HG02885 (cell line): ENCODE results near the gene MKI67.

Experiments
- ATAC-seq: cut with Tn5 transposase; IDR thresholded peaks from one replicate; pipeline ENCODE4 v1.9.1; 2021; ENCODE audit warnings: mild to moderate bottlenecking; ENCODE audit not compliant: unreplicated experiment, poor library complexity

Gene MKI67

DNA sequence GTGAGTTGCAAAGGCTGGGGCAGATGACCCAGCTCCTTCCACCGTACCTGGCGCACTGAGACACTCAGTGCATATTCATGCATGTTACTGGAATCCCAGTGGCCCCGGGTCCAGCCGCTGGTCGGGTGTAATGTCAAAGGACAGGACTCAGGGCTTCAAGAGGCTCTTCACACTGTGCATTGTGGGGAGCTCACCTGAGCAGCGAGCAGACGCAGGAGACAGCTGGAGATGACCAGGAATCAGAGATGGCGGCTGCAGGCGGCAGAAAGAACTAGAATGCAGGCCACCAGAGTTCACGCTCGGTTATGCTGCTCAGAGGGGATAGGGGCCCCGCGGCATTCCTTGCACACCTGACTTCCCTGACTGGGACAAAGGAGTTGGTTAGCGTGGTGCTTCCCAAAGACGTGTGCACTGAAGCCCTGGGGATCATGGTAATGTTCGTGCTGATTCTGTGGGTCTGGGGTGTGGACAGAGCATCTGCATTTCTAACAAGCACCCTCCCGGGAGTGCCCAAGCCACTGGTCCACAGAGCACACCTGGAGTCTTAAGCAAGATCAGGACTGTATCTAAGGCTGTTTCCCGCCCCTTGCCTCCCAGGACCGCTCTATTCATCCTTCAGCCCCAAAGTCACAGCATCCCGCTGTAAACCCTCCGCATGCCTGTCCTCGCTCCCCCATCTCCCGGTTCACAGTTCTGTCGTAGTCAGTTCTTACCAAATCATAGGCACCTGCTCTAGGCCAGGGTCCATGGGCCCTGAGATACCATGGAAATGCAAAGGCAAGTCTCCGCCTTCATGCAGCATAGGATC, 71.0 kb downstream of the MKI67 start:
- no peak for ATAC-seq

DNA sequence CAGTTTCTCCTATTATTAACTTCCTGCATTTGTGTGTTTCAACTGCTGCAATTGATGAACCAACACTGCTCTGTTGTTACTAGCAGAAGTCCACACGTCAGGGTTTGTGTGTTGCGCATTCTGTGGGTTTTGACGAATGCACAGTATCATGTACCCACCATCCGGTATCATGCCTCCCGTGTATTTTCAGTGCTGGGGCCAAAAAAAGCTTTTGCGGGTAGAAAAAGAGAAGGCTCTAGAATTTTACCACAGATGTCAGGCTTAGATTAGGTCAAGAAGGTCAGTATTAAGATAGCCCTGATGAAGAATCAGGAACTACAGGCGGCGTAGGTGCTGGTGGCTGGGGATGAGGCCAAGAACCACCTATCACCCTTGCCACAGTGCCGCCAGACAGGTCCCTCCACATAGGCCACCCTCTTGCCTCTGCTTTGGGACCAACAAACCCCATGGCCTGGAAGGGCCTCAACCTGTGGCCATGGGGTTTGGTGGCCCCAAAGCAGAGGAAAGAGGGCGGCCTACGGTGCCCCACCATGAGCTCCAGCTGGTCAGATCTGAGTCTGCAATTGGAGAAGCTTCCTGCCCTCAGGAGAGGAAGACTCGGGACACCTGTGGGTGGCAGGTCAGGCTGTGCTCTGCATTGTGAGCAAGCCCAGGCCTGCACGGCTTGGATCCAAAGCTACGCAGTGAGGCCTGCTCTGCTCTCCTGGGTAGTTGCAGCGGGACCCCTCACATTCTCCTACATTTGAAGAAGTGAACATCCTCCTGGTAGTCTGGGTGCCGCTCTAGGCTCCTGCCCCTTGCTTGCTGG, 71.9 kb downstream of the MKI67 start:
- no peak for ATAC-seq

DNA sequence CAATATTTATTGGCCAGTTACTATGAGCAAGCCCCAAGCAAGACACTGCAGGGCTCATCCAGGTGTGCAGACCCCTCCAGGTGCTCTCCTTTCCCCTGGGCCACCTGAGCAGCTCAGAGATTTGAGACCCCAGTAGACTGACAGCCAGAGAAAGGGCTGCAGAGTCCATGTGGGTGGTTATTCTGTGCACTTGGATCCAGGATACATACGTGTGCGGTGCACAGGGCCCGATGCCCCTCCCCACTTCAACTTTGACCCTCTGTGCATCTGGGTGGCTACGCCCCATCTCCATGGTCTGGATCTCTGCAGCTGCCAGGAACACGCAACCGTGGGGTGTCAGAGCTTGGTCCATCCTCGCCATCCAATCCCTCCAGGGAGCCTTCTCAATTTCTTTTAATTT, 72.9 kb downstream of the MKI67 start:
- ATAC-seq: no peak

DNA sequence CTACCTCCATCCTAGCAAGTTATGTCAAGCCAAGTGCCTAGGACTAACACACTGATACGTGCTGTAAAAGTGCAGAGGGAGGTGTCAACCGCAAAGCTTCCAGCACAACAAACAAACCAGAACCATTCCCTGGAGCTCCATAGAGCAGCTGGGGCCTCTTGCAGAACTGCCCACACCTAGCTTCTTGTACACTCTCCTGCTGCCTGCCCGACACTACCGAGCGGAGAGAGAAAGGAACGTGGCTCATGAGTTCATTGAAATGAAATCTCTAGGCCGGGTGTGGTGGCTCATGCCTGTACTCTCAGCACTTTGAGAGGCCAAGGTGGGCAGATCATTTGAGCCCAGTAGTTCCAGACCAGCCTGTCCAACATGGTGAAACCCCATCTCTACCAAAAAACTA, 73.5 kb downstream of the MKI67 start:
- no peak for ATAC-seq

DNA sequence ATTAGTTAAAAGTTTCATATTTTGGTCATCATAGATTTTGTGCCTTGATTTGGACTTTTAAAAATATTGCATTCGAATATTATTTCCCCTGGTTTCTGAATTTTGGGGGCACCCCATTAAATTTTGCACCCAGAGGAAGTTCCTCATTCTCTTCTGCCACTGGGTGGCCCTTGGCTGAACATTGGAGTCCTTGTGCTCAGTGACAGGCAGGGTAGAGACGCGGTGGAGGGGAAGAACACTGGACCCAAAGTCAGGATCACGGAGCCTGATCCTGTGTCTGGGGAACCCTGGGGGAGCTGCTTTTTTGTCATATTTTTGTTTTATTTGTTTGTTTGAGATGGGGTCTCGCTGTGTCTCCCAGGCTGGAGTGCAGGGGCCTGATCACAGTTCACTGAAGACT, 74.7 kb downstream of the MKI67 start:
- no peak for ATAC-seq

DNA sequence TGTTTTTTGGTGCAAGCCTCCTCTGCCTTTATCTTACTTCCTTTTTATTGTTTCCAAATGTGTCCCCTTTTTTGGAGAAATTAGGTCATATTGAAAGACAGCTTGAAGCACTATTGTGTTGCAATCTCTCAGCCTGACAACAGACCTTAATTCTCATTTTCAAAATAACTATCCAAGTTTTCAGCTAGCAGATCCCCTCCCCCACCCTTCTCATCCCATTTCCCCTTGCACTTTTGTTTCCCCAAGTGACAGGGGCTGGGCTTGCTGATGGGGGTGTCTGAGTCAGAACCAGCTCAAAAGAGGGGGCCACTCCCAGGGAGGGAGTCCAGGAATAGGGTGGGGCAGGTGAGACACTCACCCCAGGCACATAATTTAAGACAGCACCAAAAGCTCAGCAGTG, 75.3 kb downstream of the MKI67 start:
- ATAC-seq: no peak

DNA sequence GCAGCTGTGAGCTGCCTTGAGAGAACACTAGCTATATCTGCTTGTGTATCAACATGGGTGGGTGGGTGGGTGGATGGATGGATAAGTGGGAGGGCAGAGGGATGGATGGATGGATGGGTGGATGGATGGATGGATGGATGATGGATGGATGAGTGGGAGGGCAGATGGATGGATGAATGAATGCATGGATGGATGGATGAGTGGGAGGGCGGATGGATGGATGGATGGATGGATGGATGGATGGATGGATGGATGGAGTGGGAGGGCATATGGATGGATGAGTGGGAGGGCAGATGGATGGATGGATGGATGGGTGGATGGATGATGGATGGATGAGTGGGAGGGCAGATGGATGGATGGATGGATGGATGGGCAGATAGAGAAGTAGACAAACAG, 76.1 kb downstream of the MKI67 start:
- ATAC-seq: no peak

DNA sequence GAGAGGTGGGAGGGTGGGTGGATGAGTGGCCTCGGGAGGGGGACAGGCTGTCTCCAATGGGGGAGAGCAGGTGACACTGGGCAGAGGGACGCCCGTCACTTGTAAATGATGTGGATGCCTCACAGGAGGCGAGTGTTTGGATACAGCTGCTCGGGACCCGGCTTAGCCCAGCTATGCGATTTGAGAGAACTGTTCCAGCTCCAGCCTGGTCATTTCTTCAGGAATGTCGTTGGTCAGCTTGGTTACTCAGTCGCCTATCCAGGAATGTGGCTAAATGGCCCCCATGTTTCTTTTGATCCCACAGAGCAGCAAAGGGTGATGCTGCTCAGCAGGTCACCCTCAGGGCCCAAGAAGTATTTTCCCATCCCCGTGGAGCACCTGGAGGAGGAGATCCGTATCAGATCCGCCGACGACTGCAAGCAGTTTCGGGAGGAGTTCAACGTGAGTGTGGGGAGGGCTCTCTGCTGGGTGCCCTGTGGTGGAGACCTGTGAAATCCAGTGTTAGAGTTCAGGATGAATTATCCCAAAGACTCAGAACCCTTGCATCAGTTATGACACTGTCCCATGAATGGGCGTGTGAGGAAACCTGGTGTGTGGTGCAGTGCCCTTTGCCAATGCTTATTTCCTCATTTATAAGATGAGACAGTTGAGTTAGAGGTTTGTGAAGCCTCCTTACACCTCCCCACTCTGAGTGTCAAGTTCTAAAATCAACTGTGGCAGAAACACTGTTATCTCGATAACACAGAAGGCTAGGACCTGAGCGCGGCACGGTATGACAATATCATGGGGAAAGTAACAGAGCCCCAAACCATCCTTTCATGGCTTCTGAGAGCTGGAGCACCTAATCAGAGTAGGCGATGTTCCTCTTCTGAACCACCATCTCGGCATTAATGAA, 76.8 kb downstream of the MKI67 start:
- no peak for ATAC-seq

DNA sequence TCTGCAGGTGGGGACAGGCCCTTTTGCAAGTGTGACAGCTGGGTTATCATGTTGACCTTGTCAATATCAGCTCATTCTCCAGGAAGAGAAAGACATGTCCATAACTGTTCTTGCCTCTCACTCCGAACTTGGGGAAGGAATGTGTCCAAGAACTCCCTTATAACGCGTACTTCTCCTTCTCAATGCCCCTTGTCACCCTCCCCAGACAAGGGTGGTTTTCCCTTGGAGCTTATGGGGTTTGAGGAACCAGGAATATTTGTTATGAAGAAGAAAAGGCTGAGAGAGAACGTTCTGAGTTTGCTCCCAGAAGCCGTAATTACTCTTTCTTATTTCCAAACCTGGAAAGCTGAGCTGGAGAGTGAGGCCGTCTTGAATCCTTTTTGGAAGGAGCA, 77.4 kb downstream of the MKI67 start:
- ATAC-seq: no peak

DNA sequence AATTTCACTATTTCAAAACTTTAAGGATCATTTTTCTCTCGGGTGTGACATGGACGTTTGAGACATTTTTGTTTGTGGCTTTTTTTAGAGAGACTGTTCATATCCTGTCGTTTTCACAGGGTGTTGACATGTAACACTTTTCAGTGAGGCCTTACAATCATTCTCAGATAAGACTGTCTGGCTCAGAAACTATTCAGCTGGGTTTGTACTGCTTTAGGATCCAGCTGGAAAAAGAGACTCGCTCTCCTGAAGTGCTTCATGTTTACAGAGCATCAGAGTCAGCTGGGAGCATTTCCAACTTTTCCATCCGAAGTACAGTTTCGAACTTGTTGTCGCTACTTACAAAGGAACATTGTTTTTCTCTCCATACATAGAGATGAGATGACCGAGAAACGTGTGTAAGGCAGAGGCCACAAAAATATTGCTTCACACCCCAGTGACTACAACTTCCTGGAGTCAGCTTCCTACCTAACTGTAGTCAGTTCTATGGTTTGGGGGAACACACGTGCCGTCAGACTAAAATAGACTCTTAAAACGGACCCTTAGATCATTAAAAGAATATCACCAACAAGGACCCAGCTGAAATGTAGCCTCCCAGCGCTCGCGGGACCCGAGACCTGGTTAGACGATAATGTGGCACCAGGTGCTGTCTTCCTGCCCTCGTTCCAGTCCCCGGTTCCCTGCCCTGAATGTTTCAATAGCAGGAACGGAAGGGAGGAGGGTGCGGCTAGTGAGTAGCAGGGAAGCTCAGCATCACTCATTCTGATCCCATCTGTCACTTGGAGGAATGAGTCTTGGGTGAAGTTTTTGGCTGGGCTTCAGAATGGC, 78.0 kb downstream of the MKI67 start:
- ATAC-seq: peak; percentile 36

DNA sequence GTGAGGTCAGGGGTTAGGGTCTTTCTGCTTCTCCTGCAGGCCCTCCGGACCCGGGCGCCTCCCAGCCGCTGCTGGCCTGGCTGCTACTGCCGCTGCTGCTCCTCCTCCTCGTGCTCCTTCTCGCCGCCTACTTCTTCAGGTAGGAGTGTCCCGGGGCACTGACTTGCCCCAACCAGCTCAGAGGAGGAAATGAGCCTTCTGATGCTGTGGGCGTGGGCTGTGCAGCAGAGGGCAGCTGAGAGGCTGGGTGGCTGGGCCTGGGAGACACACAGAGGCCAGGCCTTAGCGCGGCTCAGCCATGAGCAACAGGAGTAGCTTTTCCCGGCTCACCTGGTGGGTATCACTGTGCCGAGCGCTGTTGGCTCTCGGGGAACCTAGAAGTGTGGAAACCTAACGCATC, 78.9 kb downstream of the MKI67 start:
- ATAC-seq: peak; percentile 98

DNA sequence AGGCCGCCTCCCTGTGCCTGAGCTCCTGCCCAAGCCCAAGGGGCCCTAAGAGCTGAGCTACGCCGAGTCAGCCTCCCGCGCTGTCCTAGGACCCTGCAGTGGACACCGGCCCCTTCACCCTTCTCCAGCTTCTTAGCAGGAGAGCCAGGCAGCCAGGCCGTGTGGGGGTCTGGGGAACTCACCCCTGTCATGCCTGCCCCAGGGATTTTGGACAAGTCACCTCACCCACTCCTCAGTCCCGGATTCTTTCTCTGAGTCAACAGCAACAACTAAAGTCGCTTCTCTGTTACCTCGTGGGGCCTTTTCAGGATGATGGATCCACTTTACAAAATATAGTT, 79.3 kb downstream of the MKI67 start:
- no peak for ATAC-seq
